ENCODE results near the gene MECP2. TPM values are rescaled to one million over a fixed set of nuclear protein-coding genes. Genes with fewer than 3 reads are reported as not detected.

Gene MECP2
- total RNA-seq, 1 experiment from 2014 or later: 30.6 TPM

DNA sequence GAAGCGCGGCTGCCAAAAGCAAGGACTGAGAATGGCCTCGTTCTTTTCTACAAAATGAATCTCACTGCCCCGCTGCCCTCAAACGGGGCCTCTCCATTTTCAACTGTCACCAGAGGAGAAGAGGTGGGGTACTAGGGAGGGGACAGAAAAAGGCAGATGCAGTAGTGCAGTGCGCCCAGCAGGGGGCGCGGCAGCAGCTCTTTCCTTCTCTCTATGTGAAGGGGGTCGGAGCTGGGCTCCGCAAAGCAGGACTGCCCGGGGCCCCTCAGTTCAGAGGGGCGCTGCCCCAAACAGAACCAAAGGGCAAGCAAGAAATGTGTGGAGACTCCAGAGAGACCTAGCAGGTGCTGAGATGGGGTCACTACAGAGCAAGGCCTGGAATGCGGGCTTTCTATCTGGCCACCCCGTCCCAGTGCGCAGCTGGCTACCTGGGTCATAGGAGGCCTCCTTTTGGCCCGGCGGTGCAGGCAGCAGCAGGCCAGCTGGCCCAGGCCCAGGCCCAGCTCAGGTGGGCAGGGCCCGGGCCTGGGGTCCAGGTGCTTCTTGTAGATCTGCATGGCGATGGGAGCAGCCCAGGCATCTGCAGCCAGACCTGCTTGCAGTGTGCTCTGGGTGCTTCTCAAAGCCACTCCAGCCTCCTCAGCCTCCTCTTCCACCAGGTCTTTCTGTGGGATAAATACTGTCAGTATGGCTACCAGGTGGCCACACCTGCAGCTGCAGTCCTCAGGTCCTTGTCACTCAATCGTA, 83.7 kb downstream of the MECP2 start:
- no peaks in the 10 kb centered on the region for H3K36me3 ChIP-seq (ENCODE audit: control insufficient read depth, insufficient read depth, low read length)
- no peaks in the 10 kb centered on the region for H3K27me3 ChIP-seq (replicated peaks; ENCODE audit: control insufficient read depth, insufficient read depth, low read length)
- Mint-ChIP-seq H3K9me3 (ENCODE audit: unreplicated experiment) (no peaks in the 10 kb centered on the region), H3K27ac (ENCODE audit: unreplicated experiment) (no peak overlapping the region), H3K36me3 (ENCODE audit: insufficient read depth, unreplicated experiment) (peaks cover 38% of the 10 kb centered on the region), H3K4me3 (ENCODE audit: unreplicated experiment) (no peak overlapping the region), H3K4me1 (ENCODE audit: low read depth, unreplicated experiment) (no peaks in the 10 kb centered on the region), H3K27me3 (ENCODE audit: insufficient read depth, unreplicated experiment) (no peaks in the 10 kb centered on the region)
- BruUV-seq (replicated peaks): no TSS peak
- peak in 1 of 2 experiments; percentile 49 for DNase-seq
- TF ChIP-seq, protein P1, sequence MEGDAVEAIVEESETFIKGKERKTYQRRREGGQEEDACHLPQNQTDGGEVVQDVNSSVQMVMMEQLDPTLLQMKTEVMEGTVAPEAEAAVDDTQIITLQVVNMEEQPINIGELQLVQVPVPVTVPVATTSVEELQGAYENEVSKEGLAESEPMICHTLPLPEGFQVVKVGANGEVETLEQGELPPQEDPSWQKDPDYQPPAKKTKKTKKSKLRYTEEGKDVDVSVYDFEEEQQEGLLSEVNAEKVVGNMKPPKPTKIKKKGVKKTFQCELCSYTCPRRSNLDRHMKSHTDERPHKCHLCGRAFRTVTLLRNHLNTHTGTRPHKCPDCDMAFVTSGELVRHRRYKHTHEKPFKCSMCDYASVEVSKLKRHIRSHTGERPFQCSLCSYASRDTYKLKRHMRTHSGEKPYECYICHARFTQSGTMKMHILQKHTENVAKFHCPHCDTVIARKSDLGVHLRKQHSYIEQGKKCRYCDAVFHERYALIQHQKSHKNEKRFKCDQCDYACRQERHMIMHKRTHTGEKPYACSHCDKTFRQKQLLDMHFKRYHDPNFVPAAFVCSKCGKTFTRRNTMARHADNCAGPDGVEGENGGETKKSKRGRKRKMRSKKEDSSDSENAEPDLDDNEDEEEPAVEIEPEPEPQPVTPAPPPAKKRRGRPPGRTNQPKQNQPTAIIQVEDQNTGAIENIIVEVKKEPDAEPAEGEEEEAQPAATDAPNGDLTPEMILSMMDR (IDR thresholded peaks at IDR 0.05; ENCODE audit: insufficient read depth in 1 of 2, low read depth in 1 of 2, low read length in 1 of 2, severe bottlenecking in 1 of 2, unreplicated experiment in 1 of 2): peak; percentile 77 to 79
- no peaks in the 10 kb centered on the region for H3K9me3 ChIP-seq
- H3K4me1 ChIP-seq: no peaks in the 10 kb centered on the region
- ChIA-PET POLR2A (no interaction called here), CTCF (interaction anchor here (0.6 to 1.6 kb wide), 4 partner anchors 13 to 60 kb away, joined by 3 read pairs; no protein-coding TSS in a partner anchor)
- intact Hi-C loops (cut with micrococcal nuclease; ENCODE audit: unreplicated experiment): no loop called here
- no peak overlapping the region for H3K4me3 ChIP-seq (ENCODE audit: low read depth, low read length)

DNA sequence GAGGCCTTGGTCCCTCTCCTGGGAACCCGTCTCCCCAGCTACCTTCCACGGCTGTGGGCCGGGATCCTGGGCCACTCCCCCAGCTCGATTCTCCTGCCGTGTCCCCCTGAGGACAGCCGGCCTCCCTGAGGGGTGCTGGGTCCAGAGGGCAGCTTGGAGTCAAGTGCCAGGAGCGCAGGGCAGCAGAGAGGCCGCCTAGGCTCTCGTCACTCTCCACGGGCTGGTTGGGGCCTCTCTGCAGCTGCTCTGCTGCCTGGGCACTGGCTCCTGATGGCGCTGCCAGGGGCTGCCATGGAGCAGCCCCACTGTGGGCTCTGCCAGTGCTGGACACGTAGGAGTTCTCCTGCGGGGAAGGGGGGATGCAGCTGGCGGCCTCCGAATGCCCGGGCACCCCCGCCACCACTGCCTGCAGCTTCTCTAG, 84.5 kb downstream of the MECP2 start:
- POLR2A ChIA-PET: no interaction called here

DNA sequence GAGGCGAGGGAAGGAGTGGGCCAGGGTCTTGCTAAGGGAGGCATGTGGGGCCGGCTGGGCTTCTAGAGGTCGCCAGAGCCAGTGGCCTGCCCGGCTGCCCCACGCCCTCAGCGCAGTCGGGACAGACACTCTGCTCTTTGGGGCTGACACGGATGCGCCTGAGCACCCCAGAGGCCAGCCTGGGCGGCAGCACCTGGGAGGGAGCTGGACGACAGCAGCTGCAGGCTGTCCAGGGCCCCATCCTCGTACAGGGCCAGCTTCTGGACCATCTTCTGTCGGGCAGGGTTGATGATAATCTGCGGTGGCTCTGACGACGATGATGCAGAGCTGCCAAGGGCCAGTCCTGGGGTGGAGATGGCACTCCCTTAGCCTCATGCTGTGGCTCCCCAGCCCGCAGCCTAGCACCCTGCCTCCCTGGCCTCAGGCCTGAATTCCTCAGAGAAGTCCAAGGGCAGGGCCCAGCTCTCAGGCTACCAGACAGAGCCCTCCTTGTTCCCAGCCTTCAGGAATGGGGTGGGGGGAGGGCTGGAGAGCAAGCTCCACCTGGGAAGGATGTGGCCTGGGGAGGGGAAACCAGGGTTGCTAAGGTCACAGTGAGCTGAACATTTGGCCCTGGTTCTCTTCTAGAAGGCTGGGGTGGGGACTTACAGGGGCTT, 85.1 kb downstream of the MECP2 start:
- intact Hi-C loops (cut with micrococcal nuclease; ENCODE audit: unreplicated experiment): no loop called here
- Mint-ChIP-seq H3K36me3 (ENCODE audit: insufficient read depth, unreplicated experiment) (peaks cover 42% of the 10 kb centered on the region), H3K4me3 (ENCODE audit: unreplicated experiment) (no peak overlapping the region), H3K27me3 (ENCODE audit: insufficient read depth, unreplicated experiment) (no peaks in the 10 kb centered on the region), H3K27ac (ENCODE audit: unreplicated experiment) (no peak overlapping the region), H3K4me1 (ENCODE audit: low read depth, unreplicated experiment) (peaks cover 5% of the 10 kb centered on the region), H3K9me3 (ENCODE audit: unreplicated experiment) (no peaks in the 10 kb centered on the region)
- Histone ChIP-seq H3K9me3 (no peaks in the 10 kb centered on the region), H3K4me3 (ENCODE audit: low read depth, low read length) (no peak overlapping the region), H3K36me3 (ENCODE audit: control insufficient read depth, insufficient read depth, low read length) (no peaks in the 10 kb centered on the region), H3K4me1 (no peaks in the 10 kb centered on the region), H3K27me3 (replicated peaks; ENCODE audit: control insufficient read depth, insufficient read depth, low read length) (no peaks in the 10 kb centered on the region)
- TF ChIP-seq, protein P1 (IDR thresholded peaks at IDR 0.05; ENCODE audit: insufficient read depth in 1 of 2, low read depth in 1 of 2, low read length in 1 of 2, severe bottlenecking in 1 of 2, unreplicated experiment in 1 of 2): no peak
- no TSS peak for BruUV-seq (replicated peaks)
- CTCF ChIA-PET: interaction anchor here (0.7 to 1.6 kb wide), 3 partner anchors 28 to 49 kb away, joined by 3 to 4 read pairs (median 3); no protein-coding TSS in a partner anchor
- POLR2A ChIA-PET: no interaction called here
- no peak for DNase-seq

More for the DNA sequence above, 84.5 kb downstream of the MECP2 start:
- H3K36me3 Mint-ChIP-seq (ENCODE audit: insufficient read depth, unreplicated experiment): peaks cover 37% of the 10 kb centered on the region
- no TSS peak for BruUV-seq (replicated peaks)
- no peaks in the 10 kb centered on the region for H3K9me3 ChIP-seq
- no peaks in the 10 kb centered on the region for H3K9me3 Mint-ChIP-seq (ENCODE audit: unreplicated experiment)
- TF ChIP-seq, protein P1 (IDR thresholded peaks at IDR 0.05; ENCODE audit: insufficient read depth in 1 of 2, low read depth in 1 of 2, low read length in 1 of 2, severe bottlenecking in 1 of 2, unreplicated experiment in 1 of 2): no peak
- no peaks in the 10 kb centered on the region for H3K4me1 ChIP-seq
- H3K4me1 Mint-ChIP-seq (ENCODE audit: low read depth, unreplicated experiment): no peaks in the 10 kb centered on the region
- no peak overlapping the region for H3K4me3 Mint-ChIP-seq (ENCODE audit: unreplicated experiment)
- H3K27ac Mint-ChIP-seq (ENCODE audit: unreplicated experiment): no peak overlapping the region
- no peaks in the 10 kb centered on the region for H3K36me3 ChIP-seq (ENCODE audit: control insufficient read depth, insufficient read depth, low read length)
- H3K27me3 Mint-ChIP-seq (ENCODE audit: insufficient read depth, unreplicated experiment): no peaks in the 10 kb centered on the region
- no peaks in the 10 kb centered on the region for H3K27me3 ChIP-seq (replicated peaks; ENCODE audit: control insufficient read depth, insufficient read depth, low read length)
- H3K4me3 ChIP-seq (ENCODE audit: low read depth, low read length): no peak overlapping the region
- intact Hi-C loops (cut with micrococcal nuclease; ENCODE audit: unreplicated experiment): no loop called here
- DNase-seq: no peak
- CTCF ChIA-PET: interaction anchor here (0.7 to 1.6 kb wide), 3 partner anchors 27 to 49 kb away, joined by 3 to 4 read pairs (median 3); no protein-coding TSS in a partner anchor

Data from Caco-2 (cell line).